ENCODE results near the gene ACOT12.
"Not testable (repeated sequence)": the region's sequence is repeated elsewhere in the genome, so short reads cannot be mapped to it uniquely, and the experiment has no call there.

The ACOT12 gene

DNA sequence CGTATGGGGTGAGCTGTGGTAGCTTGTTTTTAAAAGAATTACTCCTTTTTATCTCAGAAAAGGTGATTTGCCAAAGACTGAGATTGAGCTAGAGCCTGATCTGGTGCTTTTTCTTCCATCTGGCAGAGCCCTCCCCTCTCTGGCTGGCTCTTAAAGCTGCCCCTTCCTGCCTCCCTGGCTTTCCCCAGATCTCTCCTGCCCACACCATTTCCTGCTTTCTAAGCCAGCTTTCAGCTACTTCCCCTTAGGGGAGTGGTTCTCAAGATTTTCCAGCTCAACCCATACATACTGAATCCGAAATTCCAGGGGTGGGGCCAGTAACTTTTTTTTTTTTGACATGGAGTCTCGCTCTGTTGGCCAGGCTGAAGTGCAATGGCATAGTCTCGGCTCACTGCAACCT, 4.8 kb upstream of the ACOT12 start:
- FAIRE-seq: no peak

DNA sequence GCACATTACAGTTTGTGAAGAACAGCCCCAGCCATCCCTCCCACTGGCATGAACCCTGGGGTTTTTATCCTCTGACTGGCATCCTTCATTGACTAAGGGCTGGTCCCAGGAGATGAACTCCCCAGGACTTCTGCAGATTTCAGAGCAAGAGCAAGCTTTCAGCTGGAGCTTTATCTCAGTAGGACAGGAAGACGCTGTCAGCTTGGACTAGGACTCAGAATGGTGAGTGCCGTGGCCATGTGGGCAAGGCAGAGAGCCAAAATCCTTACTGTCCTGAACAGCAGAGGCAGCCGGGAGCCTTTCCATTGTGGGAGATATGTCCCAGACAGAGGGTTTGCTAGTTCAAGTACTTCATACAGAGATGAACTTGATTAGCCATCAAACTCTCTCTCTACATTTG, 3.2 kb upstream of the ACOT12 start:
- no peak for FAIRE-seq

DNA sequence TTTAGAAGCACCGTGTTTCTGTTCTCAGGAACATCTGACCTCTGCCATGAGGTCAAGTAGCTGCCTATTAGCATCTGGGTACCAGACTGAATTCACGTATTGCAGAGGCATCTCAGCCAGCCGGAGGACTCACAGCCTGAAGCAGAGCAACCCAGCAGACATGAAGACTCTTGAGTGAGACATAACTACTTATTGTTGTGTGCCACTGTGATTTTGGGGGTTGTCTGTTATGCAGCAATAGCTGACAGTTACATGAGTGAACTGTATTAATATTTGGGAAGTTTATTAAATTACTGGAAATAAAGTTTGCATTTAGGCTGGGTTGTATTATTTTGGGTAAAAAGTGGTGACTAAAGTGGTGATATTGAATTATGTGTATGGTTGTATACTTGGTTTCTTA, 1.3 kb upstream of the ACOT12 start:
- no peak for FAIRE-seq

DNA sequence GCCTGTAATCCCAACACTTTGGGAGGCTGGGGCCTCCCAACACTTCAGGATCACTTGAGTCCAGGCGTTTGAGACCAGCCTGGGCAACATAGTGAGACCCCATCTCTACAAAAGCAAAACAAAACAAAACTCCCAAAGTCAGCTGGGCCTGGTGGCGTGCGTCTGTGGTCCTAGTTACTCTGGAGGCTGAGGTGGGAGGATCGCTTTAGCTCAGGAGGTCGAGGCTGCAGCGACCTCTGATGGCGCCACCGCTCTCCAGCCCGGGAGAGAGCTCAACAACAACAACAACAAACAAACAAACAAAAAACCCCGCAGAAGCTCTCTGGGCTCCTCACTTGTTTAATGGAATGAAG, 528 bp downstream of the ACOT12 start:
- no peak for FAIRE-seq

DNA sequence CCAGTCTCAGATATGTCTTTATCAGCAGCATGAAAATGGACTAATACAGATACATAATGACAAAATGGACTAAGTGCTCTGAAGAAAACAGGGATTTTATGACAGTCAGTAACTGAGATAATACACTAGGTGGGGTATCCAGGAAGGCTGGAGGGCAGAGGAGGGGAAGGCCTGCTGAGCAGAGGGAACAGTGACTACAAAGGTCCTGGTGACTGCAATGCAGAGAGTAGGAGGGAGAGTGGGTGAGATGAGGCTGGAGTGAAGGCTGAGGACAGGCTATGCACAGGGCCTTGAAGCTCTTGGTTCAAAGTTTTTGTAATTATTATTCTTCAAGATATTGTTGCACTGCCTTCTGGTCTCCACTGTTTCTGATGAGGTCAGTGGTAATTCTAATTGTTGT, 4.9 kb downstream of the ACOT12 start:
- FAIRE-seq: no peak

DNA sequence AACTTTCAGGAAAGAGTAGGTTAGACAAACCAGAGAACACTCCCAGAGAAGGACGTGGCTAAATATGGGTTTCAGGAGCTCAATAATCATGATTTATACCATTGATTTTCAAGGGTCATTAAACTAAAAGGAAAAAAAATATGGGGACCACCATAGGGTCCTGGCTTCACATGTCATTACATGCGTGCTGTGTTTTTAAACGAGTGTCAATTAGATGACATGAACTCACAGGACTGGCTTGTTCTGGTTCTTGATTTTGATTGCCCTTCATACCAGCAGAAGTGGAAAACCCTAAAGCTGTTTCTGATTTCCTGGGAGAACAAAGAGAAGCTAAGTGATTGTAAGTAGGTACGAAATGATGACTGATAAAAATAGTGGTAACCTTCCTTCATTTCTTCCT, 5.8 kb downstream of the ACOT12 start:
- FAIRE-seq: no peak

DNA sequence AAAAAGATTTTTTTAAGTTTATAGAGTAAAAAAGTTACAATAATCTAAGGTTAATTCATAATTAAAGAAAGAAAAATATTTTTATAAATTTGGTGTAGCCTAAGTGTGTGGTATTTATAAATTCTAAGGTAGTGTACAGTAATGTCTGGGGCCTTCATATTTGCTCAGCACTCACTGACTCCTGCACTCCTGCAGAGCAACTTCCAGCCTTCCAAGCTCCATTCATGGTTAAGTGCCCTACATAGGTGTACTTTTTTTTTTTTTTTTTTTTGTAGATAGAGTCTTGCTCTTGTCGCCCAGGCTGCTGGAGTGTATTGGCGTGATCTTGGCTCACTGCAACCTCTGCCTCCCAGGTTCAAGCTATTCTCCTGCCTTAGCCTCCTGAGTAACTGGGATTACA, 10.1 kb downstream of the ACOT12 start:
- no peak for FAIRE-seq

DNA sequence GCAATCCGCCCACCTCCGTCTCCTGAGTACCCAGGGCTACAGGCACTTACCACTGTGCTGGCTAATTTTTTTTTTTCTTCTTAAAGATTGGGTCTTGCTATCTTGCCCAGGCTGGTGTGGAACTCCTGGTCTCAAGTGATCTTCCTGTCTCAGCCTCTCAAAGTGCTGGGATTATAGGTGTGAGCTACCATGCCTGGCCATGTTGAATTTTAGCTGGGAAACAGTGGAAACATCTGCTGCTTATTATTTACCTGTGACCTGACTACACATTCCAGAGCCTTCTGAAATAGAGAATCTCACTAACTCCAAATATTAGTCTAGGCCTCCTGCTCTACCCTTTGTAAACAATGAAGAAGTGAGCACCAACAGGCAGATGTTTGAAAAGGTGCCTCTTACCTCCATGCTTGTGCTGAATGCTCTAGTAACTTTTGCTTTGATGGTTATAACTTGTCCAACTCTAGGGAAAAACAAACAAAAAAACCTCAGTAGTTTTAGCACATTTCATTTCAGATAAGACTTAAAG, 22.5 kb downstream of the ACOT12 start:
- no peak for FAIRE-seq

DNA sequence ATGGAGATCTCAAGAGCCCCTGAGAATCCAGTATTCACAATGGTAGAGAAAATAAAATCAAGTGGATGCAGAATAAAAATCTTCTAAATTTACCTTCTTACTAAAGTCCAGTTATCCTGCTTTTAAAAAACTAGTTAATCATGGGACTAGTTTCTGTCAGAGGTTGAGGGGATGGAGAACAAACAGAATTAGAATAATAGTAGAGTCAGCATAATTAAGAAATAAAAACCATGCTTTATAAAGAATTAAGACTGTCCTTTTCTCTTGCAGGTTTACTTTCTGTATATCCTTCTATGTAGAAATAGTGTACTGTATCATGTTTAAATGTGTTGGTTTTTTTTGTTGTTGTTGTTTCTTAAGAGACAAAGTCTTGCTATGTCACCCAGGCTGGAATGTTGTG, 23.0 kb downstream of the ACOT12 start:
- no peak for FAIRE-seq

DNA sequence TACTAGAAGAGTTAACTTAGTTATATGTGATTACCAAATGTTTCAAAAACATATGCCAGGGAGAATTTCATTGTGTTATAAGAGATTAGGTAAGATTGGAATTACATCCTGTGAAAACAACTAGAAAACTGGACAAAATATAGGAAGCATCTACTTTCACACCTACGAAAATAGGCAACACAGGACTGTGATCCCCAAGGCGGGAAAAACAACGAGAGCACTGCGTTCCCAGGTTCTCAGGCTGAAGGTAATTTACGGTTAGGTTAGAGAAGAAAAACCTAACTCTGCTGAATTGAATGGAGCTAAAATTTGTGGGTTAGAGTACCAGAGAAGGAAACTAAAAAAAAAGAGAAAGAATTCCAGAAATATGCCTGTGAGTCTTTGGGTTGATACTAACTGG, 28.4 kb downstream of the ACOT12 start:
- no peak for FAIRE-seq

DNA sequence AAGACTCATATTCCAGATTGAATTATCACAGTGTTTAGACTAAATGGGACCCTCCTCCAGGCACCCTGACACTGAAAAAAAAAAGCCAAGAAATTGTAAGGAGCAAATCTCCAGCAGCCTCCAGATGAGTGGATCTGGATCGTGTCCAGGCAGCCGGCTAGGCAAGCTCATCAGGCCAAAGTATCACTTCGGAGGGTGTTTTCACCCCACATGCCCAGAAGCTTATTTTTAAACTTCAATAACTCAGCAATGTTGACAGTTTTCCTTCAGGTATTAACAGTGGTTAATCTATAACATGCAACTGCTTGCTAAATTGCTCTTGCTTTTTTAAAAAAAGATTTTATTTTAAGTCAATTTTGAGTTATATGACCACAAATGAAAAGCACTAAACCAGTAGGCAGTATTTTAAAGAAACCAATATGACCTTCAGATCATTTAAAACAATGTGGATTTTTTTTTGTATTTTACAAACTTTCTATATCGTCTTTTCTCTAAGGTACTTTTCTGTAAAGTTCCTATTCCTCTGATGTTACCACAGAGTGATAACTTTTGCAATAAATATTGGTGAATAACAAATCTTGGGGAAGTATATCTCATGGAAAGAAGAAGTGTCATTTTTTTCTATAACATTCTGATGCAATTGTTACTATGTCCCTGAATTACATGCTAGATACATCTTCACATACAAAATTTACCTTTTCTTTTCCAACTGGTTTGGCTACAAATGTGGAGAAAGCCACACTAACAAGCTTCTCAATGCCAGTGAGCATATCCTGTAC, 30.7 kb downstream of the ACOT12 start:
- no peak for FAIRE-seq

DNA sequence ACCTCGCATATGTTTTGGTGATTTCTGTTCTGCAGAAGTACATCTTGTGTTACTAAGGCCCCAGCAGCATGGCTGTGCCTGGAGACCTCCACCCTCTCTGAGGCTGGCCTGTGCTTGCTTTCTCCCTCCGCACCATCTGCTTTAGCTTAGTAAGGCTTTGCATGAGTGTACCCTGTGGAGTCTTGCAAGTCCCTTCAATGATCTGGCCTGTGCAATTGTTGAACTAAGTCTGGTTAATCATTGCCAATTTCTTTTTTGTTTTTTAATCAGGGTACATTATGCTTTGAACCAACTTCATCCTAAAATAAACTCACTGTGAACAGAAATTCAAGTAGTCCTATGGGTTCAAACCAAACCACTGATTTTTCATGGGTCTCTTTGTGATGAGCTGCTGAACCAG, 32.3 kb downstream of the ACOT12 start:
- FAIRE-seq: no peak

DNA sequence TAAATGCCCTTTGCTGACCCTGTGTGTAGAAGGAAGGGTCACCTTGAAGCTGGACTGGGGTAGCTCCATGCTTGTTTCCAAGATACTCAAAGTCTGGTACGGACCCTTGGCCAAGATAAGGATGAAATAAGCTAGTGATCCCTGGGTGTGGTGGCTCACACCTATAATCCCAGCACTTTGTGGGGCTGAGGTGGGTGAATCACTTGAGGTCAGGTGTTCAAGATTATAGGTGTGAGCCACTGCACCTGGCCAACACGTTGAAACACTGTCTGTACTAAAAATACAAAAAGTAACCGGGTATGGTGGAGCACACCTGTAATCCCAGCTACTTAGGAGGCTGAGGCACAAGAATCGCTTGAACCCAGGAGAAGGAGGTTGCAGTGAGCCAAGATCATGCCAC, 33.3 kb downstream of the ACOT12 start:
- no peak for FAIRE-seq

DNA sequence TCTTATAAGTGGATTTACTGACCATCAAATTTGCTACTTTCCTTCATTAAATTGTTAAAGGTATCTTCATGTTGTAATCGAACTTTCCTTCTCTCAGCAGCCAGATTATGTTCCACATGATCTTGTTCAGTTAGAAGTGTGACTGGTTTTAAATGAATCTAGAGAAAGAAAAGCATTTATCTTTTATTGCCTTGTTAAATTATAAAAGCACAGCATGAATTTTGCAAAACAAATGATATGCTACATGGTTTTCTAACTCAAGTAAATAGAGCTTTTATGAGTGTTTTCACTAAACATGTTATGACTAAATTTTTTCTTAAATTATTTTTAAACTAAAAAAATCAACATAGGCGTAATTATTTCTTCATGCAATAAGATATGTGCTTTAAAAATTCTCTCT, 34.1 kb downstream of the ACOT12 start:
- FAIRE-seq: peak; percentile 96

DNA sequence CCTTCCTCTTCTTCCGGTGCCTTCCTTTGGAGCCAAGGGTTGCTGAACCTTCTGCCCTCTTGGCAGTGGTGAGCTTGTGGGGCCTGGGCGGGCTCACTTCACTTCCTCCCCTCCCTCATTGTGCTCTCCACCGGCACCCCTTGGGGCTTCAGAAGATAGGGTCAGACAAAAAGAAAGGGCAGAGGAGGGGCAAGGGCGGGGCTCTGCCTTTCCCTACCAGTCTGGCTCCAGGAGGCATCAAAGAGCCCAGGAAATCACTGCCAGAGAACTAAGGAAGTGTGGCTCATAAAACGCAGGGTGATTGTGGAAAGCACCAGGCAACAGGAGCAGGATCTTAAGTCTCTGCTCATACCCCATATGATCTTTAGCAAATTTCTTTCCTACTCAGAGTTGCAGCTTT, 34.8 kb downstream of the ACOT12 start:
- FAIRE-seq: no peak

DNA sequence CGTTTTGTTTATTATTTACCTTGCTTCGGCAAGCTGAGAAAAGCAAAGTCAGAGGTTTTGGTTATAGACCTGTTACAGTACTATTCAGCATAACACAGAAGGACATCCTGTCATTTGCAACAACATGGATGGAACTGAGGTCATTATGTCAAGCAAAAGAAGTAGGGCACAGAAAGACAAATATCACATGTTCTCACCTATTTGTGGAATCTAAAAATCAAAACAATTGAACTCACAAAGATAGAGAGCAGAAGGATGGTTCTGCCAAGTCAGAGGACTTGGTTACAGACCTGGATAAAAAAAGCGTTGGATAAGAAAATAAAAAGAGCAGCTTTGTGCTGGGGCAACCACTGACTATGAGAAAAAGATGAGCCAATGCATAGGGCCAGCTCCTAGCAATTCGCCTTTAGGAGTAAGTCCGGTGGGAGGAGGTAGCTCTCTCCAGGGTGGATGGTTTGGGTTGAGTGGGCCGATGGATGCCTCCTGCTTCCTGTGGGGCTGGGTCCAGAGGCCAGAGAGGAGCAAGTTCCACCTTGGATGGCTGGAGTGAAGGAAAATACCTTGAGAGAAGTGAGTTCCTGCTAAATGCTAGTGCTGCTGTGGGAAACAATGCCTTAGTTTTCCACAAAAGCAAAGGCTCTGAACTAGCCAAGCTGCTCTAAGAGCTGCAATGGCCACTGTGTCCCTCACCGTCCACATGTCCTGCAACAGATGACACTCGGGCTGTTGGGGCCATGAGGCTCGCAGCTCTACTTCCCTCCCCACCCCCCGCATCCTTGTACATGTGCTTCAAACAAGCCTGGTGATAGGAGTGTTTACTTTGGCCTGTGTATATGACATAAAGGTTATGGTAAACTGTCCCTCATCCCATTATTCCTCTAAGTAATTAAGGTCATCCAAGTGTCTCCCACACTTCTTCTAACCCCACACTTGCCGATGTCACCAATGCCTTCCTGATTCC, 38.4 kb downstream of the ACOT12 start:
- FAIRE-seq: no peak

DNA sequence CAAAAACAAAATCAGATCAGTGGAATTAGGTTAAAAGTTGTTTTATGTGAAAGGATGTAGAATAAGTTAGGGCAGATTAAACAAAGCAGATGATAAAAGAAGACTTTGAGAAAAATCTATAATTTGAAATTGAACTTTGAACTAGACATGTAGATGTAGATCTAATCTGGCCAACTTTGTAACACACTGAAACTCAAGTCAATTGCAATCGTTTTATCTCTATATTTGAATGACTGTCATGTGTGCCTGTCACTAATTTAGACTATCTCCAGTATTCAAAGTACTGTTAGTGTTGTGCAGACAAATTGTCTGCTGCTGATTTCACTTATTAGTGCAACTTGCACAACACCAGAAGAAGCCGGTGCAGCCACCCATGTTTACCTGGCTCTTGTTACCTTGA, 39.8 kb downstream of the ACOT12 start:
- no peak for FAIRE-seq

DNA sequence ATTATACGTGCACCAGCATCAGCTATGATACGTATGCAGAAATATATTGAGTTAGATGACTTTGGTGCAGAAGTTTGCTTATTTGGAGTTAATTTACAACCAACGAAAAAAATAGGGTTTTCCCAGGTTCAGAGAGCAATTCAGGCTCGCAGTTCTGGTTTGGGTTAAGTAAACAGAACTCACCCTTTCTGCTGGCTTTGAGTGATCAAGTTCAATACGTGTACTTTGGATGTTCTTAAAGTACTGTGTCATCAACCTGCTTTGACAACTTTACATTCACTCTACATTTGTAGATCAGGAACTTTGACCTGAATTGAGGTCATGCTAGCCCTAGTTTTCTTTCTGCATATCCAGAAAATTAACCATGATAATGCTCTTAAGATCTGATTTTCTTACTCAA, 40.7 kb downstream of the ACOT12 start:
- FAIRE-seq: no peak

DNA sequence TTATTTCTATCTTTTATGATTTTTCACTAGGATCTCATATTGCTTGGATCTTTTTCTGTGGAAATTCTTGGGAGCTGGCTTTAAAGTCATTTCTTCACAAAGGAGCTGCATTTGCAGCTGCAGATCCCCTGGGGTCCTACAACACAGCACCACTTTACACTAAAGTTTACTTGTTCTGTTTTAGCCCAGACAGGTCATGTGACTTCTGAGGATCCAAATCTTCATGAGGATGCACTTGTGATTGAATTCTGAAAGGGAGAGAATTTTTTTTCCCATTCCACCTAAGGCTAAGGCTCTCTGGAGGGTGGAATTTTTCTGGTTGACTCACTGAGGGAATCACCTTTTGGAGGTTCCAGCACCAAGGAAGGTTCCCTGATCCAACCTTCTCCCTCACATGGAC, 43.4 kb downstream of the ACOT12 start:
- FAIRE-seq: no peak

DNA sequence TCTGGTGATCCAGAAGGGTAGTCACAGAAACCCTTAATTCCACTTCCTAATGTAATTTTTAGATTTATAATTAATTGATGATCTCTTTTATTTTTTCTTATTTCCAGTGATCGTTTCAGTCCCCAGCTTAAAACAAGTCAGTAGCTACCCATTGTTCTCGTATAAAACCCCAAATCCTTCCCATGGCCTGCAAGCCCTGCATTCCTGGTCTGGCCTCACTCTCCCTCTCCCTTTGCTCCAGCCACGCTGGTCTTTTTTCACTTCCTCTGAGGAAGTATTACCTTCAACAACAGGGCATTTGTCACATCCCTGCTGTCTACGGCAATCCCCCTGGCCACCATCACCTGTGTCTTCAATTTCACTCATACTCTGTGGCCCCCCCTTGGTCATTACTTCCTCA, 44.8 kb downstream of the ACOT12 start:
- FAIRE-seq: no peak

DNA sequence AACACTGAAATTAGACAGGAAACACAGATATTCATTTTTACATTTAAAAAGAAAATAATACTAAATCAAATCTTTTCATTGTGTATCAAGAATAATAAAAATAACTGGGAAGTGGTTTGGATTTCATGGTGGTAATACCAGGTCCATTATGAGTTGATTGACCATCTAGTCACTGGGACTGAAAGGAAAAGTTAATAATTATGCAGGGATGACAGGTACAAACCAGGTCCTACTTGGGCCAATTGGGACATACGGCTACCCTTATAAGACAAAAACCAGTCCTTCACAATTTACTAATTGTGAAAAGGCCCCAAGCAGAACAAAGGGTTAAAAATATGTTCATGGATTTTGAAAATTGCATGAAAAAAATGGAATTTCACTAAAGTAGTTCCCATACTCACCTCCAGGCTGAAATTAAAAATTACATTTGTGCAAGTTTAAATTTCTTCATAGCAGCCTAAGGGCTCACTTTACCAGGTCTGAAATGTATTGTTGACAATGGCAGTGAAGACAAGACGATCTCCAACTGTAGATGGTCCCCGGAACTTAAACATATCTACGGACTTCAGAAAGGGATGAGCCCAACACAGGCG, 48.4 kb downstream of the ACOT12 start:
- FAIRE-seq: no peak

DNA sequence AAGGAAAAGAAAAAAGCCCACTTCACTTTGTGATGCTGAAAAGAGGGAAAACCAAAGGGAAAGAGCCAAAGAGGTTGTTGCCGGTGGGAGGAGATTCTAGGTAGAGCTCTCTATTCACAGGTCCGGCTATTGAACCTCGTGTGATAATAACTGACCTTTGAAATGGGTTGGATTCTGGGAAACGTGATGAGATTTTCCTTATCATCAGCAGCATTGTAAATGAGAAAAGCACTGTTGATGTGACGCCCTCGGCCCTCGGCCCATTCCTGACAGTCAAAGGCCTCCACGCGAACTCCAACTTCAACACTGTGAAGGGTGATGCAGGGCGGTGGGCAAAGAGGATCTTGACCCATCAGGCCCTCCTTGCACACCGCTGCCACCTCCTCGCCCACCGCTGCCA, 49.2 kb downstream of the ACOT12 start:
- FAIRE-seq: no peak

DNA sequence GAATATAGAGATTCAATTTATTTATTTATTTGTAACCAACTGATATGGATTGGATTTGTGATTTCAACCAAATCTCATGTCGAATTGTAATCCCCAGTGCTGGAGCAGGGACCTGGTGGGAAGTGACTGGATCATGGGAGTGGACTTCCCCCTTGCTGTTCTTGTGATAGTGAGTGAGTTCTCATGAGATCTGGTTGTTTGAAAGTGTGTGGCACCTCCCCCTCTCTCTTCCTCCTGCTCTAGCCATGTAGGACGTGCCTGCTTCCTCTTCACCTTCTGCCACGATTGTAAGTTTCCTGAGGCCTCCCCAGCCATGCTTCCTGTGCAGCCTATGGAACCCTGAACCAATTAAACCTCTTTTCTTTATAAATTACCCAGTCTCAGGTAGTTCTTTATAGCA, 55.7 kb downstream of the ACOT12 start:
- FAIRE-seq: not testable (repeated sequence)

DNA sequence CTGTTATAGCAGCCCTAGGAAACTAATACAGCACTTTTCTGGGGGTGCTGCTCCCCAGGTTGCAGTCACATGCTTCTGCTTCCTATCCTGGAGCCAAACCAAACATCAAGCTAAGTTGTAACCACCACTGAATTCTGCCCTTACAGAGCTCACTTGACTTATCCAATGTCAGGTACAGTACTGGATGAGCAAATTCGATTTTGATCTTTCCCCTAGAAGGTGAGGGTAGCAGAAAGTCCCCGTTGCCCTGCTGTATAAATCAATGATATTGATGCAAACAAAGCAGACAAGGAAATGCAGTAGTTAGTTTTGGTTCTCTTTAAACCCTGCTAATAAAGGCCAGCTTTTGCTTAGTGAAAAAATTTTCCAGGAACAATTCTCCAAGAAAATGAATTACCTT, 56.1 kb downstream of the ACOT12 start:
- FAIRE-seq: no peak
